AG10803 (cell line): ENCODE measurements around the gene GLIS2.

Experiments used
- DNase-seq: peaks from one replicate; pipeline ENCODE4 v3.0.0; 2010; ENCODE audit warnings: low read depth
- H3K4me3 ChIP-seq: 2 replicates; pipeline ENCODE4 v1.5.1; 2011; ENCODE audit warnings: mild to moderate bottlenecking, low read length, control low read depth
- CTCF ChIP-seq: conservative IDR thresholded peaks from 2 replicates; pipeline ENCODE4 v1.5.1; 2011; ENCODE audit warnings: mild to moderate bottlenecking, low read length, control low read depth, inconsistent platforms

Gene GLIS2

GRCh38 chr16:4298761-4299522, 16.9 kb upstream of the GLIS2 start:
- TF ChIP-seq CTCF = no peak
- H3K4me3 ChIP-seq = peak overlapping the region; percentile 40
- peak; percentile 96 for DNase-seq

- TF ChIP-seq CTCF = no peak
- H3K4me3 ChIP-seq = no peak overlapping the region
- DNase-seq = no peak
Measured at GRCh38 chr16:4301177-4301576, 14.7 kb upstream of the GLIS2 start.

DNA sequence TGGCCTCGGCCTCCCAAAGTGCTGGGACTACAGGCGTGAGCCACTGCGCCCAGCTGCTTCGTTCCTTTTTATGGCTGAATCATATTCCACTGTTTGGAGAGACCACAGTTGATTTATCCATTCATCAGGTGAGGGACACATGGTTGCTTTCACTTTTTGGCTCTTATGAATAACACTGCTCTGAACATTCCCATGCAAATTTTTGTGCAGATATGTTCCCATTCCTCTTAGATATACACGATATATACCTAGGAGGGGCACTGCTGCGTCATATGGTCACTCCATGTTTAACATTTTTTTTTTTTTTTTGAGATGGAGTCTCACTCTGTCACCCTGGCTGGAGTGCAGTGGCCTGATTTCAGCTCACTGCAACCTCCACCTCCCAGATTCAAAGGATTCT, 13.9 kb upstream of the GLIS2 start:
- H3K4me3 ChIP-seq = no peak overlapping the region
- TF ChIP-seq CTCF = no peak
- DNase-seq = no peak

DNA sequence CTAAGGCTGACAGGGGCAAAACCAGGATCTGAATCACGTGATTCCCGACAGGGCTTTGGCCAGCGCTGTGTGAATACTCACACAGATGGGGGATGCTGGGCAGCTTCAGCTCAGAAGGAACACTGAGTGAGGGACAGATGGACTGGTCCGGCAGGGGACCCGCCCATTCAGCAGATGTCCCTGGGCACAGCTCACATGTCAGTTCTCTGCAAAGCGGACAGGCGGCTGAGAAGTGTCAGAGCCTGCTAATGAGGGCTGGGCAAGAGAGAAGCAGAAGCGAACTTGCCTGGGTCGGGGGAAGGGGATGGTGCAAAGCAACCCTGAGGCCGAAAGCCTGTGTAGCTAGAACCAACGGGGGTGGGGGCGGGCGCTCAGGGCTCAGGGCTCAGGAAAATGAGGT, 11.9 kb upstream of the GLIS2 start:
- DNase-seq = no peak
- H3K4me3 ChIP-seq = no peak overlapping the region
- TF ChIP-seq CTCF = no peak

- DNase-seq = no peak
- TF ChIP-seq CTCF = no peak
- H3K4me3 ChIP-seq = peak overlapping the region; percentile 83
Measured at GRCh38 chr16:4306470-4307214, 9.2 kb upstream of the GLIS2 start.

DNA sequence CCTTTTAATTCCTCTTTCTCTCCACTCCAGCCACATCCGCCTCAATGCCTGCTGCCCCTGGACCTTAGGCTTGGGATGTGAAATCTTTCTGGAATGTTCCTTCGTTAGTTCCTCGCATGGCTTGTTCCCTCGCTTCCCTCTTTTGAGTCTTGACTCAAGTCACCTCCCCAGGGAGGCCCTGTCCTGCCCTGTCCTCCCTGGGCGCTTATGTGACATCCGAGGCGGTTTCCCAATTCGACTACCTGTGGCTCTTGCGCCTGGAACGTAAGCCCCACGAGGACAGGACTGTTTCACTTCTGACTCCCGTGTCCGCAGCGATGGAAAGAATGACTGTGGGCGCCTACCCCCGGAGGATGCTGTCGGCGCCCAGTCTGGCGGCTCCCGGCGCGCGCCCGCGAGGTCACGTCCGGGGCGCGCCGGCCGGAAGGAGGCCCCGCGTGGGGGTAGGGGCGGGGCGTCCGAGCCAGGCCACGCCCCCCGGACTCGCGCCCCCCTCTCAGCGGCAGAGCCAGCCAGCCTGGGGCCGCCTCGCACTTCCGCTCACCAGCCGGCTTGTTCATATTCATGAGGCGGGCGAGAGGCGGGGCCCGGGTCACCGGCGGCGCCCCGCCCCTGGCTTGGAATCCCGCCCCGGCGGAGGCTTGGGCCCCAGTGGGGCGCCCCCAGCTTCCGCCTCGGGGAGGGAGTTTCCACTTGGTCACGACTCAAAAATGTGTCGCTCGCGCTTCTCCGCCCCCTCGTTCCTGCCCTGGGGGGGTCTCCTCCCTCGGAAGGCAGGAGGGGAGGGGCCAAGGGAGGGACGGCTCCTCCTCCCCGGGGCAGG, 8.4 kb upstream of the GLIS2 start:
- H3K4me3 ChIP-seq = peak overlapping the region; percentile 83
- no peak for TF ChIP-seq CTCF
- DNase-seq = peak; percentile 94
